Measurements from ENCODE around the gene CFAP74.

- TF ChIP-seq POLR2AphosphoS5 (IDR thresholded peaks at IDR 0.05) = no peak
- TF ChIP-seq CTCF (IDR thresholded peaks at IDR 0.05) = no peak
- TF ChIP-seq POLR2A (IDR thresholded peaks at IDR 0.05) = no peak
Measured at GRCh38 chr1:1954831-1955441, 48.6 kb downstream of the CFAP74 start.

Data from sigmoid colon (tissue), 4 donors.